ENCODE measurements around the gene KCNC4.

Gene KCNC4

GRCh38 chr1:110209715-110210603 lies at the start of gene KCNC4:
TSS of gene KCNC4 (plus strand) at chr1:110210314. CDS start at chr1:110211500, 1,186 bp downstream.
- no peak for TF ChIP-seq ZNF274 (IDR thresholded peaks at IDR 0.05; ENCODE audit: low read depth, low read length)
- peak within 1 kb of the TSS; percentile 62; the same call in 1 of the 2 replicates for H3K4me3 ChIP-seq (ENCODE audit: low read length)

GRCh38 chr1:110160538-110161100 lies 49.5 kb upstream of the KCNC4 start:
- no peak for TF ChIP-seq ZNF274 (IDR thresholded peaks at IDR 0.05; ENCODE audit: low read depth, low read length)
- H3K4me3 ChIP-seq (ENCODE audit: low read length): no peak overlapping the region

- no peak overlapping the region for H3K4me3 ChIP-seq (ENCODE audit: low read length)
- TF ChIP-seq ZNF274 (IDR thresholded peaks at IDR 0.05; ENCODE audit: low read depth, low read length): no peak
These were observed 48.9 kb upstream of the KCNC4 start for GRCh38 chr1:110161165-110161564.

- H3K4me3 ChIP-seq (ENCODE audit: low read length): no peak overlapping the region
- TF ChIP-seq ZNF274 (IDR thresholded peaks at IDR 0.05; ENCODE audit: low read depth, low read length): no peak
These were observed 48.3 kb upstream of the KCNC4 start for GRCh38 chr1:110161849-110162248.

- no peak overlapping the region for H3K4me3 ChIP-seq (ENCODE audit: low read length)
- no peak for TF ChIP-seq ZNF274 (IDR thresholded peaks at IDR 0.05; ENCODE audit: low read depth, low read length)
These were observed 46.5 kb upstream of the KCNC4 start for GRCh38 chr1:110163591-110163990.

GRCh38 chr1:110164725-110165350 lies 45.3 kb upstream of the KCNC4 start:
- no peak overlapping the region for H3K4me3 ChIP-seq (ENCODE audit: low read length)
- TF ChIP-seq ZNF274 (IDR thresholded peaks at IDR 0.05; ENCODE audit: low read depth, low read length): no peak

GRCh38 chr1:110165761-110166231 lies 44.3 kb upstream of the KCNC4 start:
- no peak for TF ChIP-seq ZNF274 (IDR thresholded peaks at IDR 0.05; ENCODE audit: low read depth, low read length)
- H3K4me3 ChIP-seq (ENCODE audit: low read length): no peak overlapping the region

- no peak for TF ChIP-seq ZNF274 (IDR thresholded peaks at IDR 0.05; ENCODE audit: low read depth, low read length)
These were observed 43.3 kb upstream of the KCNC4 start for GRCh38 chr1:110166861-110167260.

GRCh38 chr1:110170766-110171733 lies 39.1 kb upstream of the KCNC4 start:
- H3K4me3 ChIP-seq (ENCODE audit: low read length): no peak overlapping the region
- no peak for TF ChIP-seq ZNF274 (IDR thresholded peaks at IDR 0.05; ENCODE audit: low read depth, low read length)

More at GRCh38 chr1:110166861-110167260, 43.3 kb upstream of the KCNC4 start:
- H3K4me3 ChIP-seq (ENCODE audit: low read length): no peak overlapping the region

- no peak overlapping the region for H3K4me3 ChIP-seq (ENCODE audit: low read length)
- no peak for TF ChIP-seq ZNF274 (IDR thresholded peaks at IDR 0.05; ENCODE audit: low read depth, low read length)
These were observed 38.1 kb upstream of the KCNC4 start for GRCh38 chr1:110172001-110172400.

GRCh38 chr1:110173466-110174105 lies 36.5 kb upstream of the KCNC4 start:
- no peak overlapping the region for H3K4me3 ChIP-seq (ENCODE audit: low read length)
- TF ChIP-seq ZNF274 (IDR thresholded peaks at IDR 0.05; ENCODE audit: low read depth, low read length): no peak

- H3K4me3 ChIP-seq (ENCODE audit: low read length): no peak overlapping the region
- no peak for TF ChIP-seq ZNF274 (IDR thresholded peaks at IDR 0.05; ENCODE audit: low read depth, low read length)
These were observed 35.2 kb upstream of the KCNC4 start for GRCh38 chr1:110174961-110175360.

- no peak for TF ChIP-seq ZNF274 (IDR thresholded peaks at IDR 0.05; ENCODE audit: low read depth, low read length)
- no peak overlapping the region for H3K4me3 ChIP-seq (ENCODE audit: low read length)
These were observed 33.7 kb upstream of the KCNC4 start for GRCh38 chr1:110176299-110176956.
